AG04449 (cell line): ENCODE measurements around the gene IGSF8.
"Not testable (repeated sequence)": the region's sequence is repeated elsewhere in the genome, so short reads cannot be mapped to it uniquely, and the experiment has no call there.

Source experiments
- CTCF ChIA-PET: fragments of 350-600 bp; formaldehyde crosslinking; extraction: SDS; loops from one replicate; lab custom pipeline; 2021; ENCODE audit warnings: antibody characterized with exemption; lab: Yijun Ruan, JAX
- POLR2A ChIA-PET: fragments of 400-600, 350-600 bp; formaldehyde crosslinking; extraction: SDS; loops from one replicate; lab custom pipeline; 2020; ENCODE audit warnings: antibody characterized with exemption, inconsistent platforms; lab: Yijun Ruan, JAX
- DNase-seq: peaks from one replicate; pipeline ENCODE4 v3.0.0-alpha.2; 2010; ENCODE audit warnings: low read depth, low spot score
- H3K4me3 ChIP-seq: 2 replicates; pipeline ENCODE4 v1.5.1; 2011; ENCODE audit warnings: low read depth, mild to moderate bottlenecking, control low read depth, low read length
- CTCF ChIP-seq: IDR thresholded peaks from one replicate; pipeline ENCODE4 v1.5.1; 2011; ENCODE audit warnings: mild to moderate bottlenecking, moderate library complexity, low read length, control low read depth, inconsistent platforms; ENCODE audit not compliant: insufficient read depth; ENCODE audit errors: missing control alignments

Gene IGSF8

GRCh38 chr1:160052936-160053335, 45.5 kb downstream of the IGSF8 start:
- no peak for DNase-seq
- CTCF ChIA-PET: interaction anchor here (1.5 to 3.3 kb wide), 3 partner anchors 9 to 32 kb away, joined by 3 to 13 read pairs (median 11); no protein-coding TSS in a partner anchor
- no peak for TF ChIP-seq CTCF
- POLR2A ChIA-PET: no interaction called here
- no peak overlapping the region for H3K4me3 ChIP-seq

GRCh38 chr1:160050619-160051018, 47.8 kb downstream of the IGSF8 start:
- H3K4me3 ChIP-seq: no peak overlapping the region
- no peak for TF ChIP-seq CTCF
- CTCF ChIA-PET: interaction anchor here (1.0 to 1.8 kb wide), 3 partner anchors 17 to 202 kb away, joined by 4 to 6 read pairs (median 5); no protein-coding TSS in a partner anchor
- POLR2A ChIA-PET: interaction anchor here (0.7 kb wide), 1 partner anchor 41 kb away, joined by 3 read pairs; no protein-coding TSS in a partner anchor
- no peak for DNase-seq

GRCh38 chr1:160050182-160050581, 48.2 kb downstream of the IGSF8 start:
- not testable (repeated sequence) for H3K4me3 ChIP-seq, DNase-seq
- POLR2A ChIA-PET: interaction anchor here (0.7 kb wide), 1 partner anchor 41 kb away, joined by 3 read pairs; no protein-coding TSS in a partner anchor
- CTCF ChIA-PET: interaction anchor here (0.7 to 1.8 kb wide), 5 partner anchors 8 to 202 kb away, joined by 3 to 6 read pairs (median 4); no protein-coding TSS in a partner anchor

GRCh38 chr1:160049101-160049500, 49.3 kb downstream of the IGSF8 start:
- POLR2A ChIA-PET: no interaction called here
- no peak for TF ChIP-seq CTCF
- H3K4me3 ChIP-seq: no peak overlapping the region
- DNase-seq: no peak
- CTCF ChIA-PET: interaction anchor here (0.8 to 5.5 kb wide), 5 partner anchors 7 to 36 kb away, joined by 3 to 94 read pairs (median 41); partner anchors contain the start of gene KCNJ9

GRCh38 chr1:160048335-160048734, 50.1 kb downstream of the IGSF8 start:
- ChIA-PET POLR2A (no interaction called here), CTCF (interaction anchor here (0.8 to 5.5 kb wide), 7 partner anchors 8 to 171 kb away, joined by 3 to 94 read pairs (median 41); partner anchors contain the start of gene KCNJ9)

GRCh38 chr1:160047111-160047991, 51.1 kb downstream of the IGSF8 start:
- H3K4me3 ChIP-seq: peak overlapping the region; percentile 15; the same call in 1 of the 2 replicates
- no peak for TF ChIP-seq CTCF
- ChIA-PET POLR2A (no interaction called here), CTCF (interaction anchor here (0.7 to 5.5 kb wide), 15 partner anchors 8 to 205 kb away, joined by 3 to 94 read pairs (median 15); partner anchors contain the start of genes KCNJ9 and PIGM)
- DNase-seq: no peak

More at GRCh38 chr1:160048335-160048734, 50.1 kb downstream of the IGSF8 start:
- TF ChIP-seq CTCF: no peak
- no peak overlapping the region for H3K4me3 ChIP-seq
- no peak for DNase-seq
